GM19240 (cell line): Measurements from ENCODE around the gene WIPF2.

ENCODE experiments used
- DNase-seq: peaks from one replicate; pipeline ENCODE4 v3.0.0; 2011; ENCODE audit warnings: low spot score; ENCODE audit not compliant: insufficient read length

The WIPF2 gene, protein sequence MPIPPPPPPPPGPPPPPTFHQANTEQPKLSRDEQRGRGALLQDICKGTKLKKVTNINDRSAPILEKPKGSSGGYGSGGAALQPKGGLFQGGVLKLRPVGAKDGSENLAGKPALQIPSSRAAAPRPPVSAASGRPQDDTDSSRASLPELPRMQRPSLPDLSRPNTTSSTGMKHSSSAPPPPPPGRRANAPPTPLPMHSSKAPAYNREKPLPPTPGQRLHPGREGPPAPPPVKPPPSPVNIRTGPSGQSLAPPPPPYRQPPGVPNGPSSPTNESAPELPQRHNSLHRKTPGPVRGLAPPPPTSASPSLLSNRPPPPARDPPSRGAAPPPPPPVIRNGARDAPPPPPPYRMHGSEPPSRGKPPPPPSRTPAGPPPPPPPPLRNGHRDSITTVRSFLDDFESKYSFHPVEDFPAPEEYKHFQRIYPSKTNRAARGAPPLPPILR

DNA sequence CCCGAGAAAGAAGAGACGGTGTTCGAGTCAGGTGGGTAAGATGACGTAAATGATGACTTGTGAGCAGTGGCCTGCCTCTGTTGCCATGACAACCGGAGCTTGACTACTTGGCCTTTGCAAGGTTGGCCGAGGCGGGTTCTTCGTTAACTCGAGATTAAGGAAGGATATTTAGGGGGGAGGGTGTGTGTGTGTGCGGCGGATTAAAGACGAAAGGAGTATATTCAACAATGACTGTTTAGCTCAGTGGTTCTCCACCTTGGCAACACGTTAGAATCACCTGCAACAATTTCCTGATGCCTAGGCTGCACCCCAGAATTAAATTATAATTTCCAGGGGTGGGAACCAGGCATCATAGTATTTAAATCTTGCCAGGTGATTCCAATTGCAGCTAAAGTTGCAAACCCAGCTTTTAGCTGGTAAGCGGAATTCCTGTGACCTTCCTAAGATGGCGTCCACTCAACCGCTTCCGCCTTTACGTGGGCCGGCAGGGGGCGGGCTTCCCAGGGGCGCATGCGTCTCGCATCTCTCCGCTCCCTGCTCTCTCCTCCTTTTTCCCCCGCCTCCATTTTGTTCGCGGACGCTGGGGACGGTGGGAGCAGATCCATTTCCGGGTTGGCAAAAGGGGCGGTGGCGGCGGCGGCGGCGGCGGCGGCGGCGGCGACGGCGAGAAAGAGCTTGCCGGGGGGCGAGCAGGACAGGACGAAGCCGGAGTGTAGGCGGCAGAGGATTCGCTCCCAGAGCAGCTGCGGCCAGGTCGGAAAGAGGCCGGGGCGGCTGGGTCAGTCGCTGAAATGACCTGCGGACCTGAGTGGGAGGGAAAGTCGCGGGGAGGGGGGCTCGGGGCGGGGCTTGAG, at the start of gene WIPF2:
Gene WIPF2, plus strand, starts transcription at position 565 of the 854 bp plus-strand sequence. CDS start 37,156 bp downstream, outside the sequence.
- peak; percentile 92 for DNase-seq

DNA sequence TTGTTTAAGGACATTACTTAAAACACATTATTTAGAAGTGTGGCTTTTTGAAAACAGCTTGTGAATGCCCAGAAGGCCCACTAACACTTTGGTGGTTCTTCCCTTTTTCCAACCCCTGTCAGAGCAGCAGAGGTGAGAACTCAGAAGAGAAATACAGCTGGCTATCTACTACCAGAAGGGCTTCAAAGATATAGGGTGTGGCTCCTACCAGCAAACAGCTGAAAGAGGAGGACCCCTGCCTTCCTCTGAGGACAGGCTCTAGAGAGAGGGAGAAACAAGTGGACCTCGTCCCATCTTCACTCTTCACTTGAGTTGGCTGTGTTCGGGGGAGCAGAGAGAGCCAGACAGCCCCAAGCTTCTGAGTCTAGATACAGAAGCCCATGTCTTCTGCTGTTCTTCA, 48.8 kb upstream of the WIPF2 start:
- DNase-seq, result no peak

DNA sequence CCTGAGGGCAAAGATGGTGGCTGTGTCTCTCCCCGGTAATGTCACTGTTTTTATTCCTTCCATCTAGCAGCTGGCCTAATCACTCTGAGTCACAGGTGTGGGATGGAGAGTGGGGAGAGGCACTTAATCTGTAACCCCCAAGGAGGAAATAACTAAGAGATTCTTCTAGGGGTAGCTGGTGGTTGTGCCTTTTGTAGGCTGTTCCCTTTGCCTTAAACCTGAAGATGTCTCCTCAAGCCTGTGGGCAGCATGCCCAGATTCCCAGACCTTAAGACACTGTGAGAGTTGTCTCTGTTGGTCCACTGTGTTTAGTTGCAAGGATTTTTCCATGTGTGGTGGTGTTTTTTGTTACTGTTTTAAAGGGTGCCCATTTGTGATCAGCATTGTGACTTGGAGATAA, 47.4 kb upstream of the WIPF2 start:
- DNase-seq, result no peak

DNA sequence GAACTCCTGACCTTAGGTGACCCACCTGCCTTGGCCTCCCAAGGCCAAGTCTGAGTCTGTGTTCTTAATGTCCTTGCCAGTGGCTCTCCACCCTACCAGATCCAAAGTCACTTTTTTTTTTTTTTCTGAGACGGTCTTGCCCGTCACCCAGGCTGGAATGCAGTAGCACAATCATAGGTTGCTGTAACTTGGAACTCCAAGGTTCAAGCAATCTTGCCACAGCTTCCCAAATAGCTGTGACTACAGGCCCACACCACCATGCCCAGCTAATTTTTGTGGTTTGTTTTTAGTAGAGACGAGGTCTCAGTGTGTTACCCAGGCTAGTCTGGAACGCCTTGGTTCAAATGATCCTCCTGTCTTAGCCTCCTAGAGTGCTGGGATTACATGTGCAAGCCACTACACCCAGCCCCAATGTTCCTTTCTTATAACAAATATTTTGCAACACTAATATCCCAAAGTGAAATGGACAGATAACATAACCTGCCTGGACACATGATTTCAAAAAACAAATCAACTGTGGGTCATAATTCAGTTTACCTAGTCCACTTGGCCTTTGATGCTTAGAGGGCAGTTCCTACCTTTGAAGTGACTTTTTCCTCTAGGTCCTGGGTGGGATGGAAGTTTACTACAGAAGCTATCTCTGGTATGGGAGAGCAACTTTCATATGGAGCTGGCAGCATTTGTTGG, 45.9 kb upstream of the WIPF2 start:
- DNase-seq, result no peak

DNA sequence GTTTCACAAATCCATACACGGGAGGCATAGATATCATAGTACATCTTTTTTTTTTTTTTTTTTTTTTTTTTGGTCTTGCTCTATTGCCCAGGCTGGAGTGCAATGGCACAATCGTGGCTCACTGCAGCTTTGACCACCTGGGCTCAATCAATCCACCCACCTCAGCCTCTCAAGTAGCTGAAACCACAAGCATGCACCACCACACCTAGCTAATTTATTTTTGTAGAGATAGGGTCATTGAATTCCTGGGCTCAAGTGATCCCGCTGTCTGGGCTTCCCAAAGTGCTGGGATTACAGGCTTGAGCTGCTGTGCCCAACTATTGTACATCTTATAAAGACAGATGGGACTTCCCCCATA, 45.3 kb upstream of the WIPF2 start:
- DNase-seq, result no peak

DNA sequence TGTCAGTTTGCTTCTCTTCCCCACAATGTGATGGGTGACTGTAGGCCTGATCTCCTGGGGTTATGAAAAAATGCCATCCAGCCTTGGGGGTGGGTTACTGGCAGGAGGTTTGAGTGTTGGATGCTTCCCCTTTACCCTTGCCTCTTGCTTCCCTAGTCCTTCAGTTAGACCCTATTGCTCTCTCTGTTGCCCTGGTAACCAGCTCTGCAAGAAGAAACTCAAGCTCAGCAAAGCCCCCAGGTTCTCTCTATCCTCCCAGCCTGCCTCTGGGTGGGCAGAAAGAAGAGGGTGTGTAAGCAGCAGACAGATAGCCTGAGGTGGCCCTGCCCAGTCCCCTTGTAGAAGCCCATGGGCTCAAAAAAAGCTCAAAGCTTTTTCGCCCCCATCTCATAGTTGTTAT, 44.6 kb upstream of the WIPF2 start:
- no peak for DNase-seq

DNA sequence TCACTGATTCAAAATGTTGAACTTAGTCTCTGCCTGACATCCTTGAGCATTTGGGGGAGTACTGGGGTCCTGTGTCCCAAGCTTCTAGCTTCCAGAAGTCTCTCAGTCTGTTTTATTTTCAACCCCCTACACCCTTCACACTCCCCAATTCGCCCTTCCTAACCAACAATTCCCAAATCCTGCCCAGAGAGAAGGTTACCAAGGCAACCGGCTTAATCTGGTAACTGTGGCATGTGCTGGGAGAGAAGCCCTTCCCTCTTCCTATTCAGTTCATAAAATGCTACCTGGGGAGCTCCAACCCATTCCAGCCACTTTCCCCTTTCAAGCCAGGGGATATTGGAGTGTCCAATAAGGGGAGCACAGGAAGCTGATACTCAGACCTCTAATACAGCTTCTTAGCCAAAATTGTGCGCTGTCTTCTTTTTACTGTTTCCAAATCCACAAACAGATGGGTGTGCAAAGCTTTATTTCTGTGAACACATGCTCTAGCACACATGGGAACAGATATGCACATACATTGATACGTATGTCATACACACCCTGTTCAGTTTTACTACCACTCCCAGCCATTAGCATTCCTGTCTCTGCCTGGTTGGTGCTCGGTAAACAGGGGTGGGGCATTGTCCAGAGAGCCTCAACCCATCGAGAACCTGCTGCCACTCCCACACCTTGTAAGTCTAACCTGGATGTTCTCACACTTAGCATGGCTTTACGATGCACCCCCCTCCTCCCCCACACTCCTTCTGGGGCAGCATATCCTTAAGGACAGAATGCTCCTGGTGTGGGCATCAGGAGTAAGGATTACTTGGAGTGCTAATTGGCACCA, 43.0 kb upstream of the WIPF2 start:
- DNase-seq, result no peak

DNA sequence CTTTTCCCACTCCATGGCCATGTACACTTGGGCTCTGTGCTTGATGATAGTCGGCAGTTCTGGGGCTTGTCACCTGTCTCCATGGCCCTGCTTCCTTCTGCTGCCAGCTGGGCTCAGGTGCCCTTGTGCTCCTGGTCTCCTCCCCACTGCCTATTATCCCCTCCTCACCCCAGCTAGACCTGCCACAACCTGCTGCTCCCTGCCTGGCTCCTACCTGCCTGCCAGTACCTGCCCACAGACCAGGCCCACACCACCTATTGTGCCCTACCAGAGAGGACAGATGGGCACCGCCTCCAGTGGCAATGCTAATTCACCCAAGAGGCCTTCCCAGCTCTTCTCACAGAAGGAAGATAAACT, 42.4 kb upstream of the WIPF2 start:
- DNase-seq, result no peak

DNA sequence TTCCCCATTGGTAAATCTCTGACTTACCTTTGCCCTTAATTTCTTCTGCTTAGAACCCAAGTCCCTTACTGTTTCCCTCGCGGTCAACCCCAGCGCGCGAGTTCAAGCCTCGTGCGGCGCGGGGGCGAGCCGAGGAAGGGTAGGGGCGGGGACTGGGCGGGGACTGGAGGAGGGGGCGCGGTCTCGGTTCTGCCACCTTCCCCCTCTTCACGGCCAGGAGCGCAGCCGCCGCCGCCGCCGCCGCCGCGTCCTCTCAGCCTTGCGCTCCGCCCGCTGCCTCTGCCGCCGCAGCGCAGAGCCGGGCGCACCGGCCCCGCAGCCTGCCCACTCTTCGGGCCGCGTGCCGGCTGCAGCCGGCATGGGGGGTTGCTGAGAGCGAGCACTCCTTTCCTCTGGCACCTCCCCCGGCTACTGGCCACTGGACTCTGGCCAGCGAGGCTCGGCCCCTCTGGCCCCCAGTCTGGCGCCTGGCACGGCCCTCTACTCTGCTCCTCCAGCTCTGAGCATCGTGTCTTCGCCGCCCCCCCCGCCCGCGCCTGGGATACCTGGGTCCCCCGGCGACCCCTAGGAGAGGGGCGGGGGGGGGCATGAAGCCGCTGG, 41.7 kb upstream of the WIPF2 start, which contains the start of gene RAPGEFL1:
Gene RAPGEFL1, plus strand, starts transcription at position 196 of the 600 bp plus-strand sequence. Its CDS starts 392 bp downstream, at position 588.
- peak; percentile 71 for DNase-seq

DNA sequence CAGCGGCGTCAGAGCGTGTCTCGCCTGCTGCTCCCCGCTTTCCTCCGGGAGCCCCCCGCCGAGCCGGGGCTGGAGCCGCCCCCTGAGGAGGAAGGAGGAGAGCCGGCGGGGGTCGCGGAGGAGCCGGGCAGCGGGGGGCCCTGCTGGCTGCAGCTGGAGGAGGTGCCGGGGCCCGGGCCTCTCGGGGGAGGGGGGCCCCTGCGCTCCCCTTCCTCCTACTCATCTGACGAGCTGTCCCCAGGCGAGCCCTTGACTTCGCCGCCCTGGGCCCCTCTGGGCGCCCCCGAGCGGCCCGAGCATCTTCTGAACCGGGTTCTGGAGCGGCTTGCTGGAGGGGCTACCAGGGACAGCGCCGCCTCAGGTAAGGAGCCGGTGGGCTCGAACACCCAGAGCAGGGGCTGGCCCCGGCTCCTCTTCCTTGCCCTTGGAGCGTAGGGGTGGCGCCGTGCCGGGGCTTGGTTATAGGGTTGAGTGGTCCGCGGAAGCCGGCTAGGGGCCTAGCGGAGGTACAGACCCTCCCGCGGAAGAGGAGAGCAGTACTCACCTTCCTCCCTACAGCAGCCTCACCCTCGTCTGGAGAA, 41.0 kb upstream of the WIPF2 start:
- no peak for DNase-seq

DNA sequence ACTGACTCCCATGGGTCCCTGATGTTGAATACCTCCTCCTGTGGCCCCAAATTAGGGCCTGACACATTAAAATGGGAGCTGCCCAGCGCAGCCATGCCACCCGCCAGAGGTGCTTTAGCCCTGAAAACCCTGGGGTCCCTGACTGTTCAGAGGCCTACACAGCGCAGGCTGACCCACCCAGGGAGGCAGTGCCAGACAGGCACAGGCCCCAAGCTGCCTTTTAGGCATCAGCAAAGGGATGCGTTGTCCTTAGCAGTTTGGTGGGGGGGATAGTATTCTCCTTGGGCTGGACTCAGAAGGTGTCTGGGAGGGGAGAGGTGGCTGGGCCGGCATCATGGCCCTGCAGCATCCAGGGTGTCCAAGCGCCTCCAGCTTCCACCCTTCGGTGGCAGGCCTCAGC, 40.4 kb upstream of the WIPF2 start:
- no peak for DNase-seq

DNA sequence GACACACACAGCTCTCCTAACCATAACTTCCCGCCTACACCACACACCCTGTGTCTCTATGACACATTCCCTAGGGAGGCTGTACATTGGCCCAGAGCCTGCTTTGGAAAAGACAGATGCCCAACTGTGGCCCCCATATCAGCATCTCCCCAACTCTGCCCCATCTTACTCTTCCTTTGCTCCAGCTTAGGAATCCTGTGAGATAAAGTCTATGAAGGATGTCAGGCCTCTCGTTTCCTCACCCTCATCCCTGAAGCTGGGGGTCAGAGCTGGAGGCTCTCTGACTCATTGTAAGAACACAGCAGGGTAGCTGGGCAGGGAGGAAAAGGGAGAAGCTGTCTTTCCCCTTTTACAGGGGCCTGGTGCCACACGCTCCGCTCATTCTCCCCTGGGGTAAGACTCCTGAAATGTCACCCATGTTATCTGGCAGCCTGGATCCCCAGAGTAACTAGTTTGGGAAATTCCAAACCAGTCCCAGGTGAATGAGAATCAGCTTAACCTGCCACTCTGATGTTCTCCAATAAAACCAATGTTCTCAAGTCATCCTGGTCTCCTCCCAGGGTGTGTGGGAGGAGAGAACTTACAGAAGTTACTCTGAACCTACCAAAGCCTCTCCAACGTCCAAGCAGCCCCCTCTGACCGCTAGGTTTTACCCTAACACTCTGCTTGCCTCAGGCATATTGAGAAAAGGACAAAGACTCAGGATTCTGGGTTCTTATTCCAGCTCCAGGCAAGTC, 39.0 kb upstream of the WIPF2 start:
- DNase-seq, result no peak

DNA sequence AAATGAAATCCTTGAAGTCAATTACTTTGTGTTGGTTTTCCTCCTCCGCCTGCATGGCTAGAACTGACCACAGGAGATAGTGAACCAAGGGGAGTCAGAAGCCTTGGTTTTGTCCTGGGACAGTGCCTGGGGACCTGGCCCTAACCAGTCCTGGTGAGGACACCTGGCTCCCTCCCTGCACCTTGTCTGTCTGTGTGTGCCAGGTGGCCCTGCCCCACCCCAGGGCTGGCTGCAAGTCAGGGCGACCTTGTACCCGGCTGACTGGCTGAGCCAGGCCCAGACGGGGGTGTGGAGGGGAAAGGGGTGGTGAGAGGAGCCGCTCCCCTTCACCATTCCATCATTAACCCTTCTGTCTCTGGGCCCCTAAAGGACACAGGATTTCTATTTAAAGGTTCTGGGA, 38.4 kb upstream of the WIPF2 start:
- no peak for DNase-seq

DNA sequence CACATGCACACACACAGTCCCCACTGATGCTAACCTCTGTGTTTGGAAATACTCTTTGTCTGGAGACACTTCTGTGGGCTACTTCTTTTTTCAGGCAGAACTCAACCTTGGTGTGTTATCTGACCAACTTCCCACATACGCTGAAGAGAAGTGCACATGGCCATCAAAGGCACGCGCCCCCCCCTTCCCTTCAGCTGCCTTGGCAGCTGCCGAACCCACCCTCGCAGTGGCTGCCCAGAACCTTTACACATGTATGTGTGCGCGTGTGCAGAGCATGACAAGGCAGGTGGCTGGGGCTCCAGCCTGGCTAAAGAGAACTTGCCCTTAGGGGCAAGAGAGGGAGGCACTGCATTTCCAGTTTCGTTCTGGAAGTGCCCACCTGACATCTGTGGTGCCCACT, 37.9 kb upstream of the WIPF2 start:
- no peak for DNase-seq

DNA sequence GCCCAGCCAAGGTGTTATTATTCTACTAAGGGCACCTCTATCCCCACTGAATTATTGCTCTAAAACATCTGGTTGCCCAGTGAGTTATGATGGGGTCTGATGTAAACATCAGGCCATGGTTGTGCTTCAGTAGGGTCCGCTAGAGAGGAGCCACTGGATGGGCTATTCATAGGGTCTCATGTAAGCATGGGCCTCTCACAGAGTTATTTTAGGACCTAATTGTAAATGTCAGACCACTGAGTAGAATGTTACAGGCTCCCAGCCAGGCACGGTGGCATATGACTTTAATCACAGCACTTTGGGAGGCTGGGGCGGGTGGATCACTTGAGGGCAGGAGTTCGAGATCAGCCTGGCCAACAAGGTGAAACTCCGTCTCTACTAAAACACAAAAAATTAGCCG, 36.5 kb upstream of the WIPF2 start:
- no peak for DNase-seq

DNA sequence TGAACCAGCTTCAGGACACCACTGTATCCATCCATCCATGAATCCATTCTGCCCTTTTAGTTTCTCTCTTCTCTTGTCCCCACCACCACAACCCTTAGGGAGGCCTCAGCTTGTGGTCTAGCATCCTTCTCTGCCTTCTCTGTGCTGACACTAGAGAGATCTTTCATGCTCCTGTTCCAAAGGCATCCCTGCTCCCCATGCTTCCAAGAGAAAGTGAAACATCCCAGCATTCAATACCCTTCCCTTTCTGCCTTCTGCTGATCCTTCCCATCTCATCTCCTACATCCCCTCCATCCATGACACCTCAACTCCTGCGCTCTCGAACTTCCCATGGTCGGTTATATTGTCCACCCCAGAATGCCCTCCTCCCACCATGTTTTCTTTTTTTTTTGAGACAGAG, 31.9 kb upstream of the WIPF2 start:
- DNase-seq, result no peak

DNA sequence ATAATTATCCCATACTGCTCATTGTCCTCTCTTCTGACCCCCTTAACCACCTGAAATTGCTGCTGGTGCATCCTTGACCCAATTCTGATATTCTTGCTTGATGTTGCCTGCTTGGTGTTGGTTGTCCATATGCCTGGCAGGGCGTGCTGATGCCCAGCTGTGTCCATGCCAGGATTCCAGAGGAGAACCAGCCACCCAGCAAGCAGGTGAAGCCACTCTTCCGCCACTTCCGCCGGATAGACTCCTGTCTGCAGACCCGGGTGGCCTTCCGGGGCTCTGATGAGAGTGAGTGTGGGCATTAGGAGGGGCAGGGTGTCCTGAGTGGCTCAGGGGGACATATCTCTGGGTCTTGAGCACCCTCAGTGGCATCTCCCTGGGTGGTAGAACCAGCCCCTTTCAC, 30.4 kb upstream of the WIPF2 start:
- no peak for DNase-seq

DNA sequence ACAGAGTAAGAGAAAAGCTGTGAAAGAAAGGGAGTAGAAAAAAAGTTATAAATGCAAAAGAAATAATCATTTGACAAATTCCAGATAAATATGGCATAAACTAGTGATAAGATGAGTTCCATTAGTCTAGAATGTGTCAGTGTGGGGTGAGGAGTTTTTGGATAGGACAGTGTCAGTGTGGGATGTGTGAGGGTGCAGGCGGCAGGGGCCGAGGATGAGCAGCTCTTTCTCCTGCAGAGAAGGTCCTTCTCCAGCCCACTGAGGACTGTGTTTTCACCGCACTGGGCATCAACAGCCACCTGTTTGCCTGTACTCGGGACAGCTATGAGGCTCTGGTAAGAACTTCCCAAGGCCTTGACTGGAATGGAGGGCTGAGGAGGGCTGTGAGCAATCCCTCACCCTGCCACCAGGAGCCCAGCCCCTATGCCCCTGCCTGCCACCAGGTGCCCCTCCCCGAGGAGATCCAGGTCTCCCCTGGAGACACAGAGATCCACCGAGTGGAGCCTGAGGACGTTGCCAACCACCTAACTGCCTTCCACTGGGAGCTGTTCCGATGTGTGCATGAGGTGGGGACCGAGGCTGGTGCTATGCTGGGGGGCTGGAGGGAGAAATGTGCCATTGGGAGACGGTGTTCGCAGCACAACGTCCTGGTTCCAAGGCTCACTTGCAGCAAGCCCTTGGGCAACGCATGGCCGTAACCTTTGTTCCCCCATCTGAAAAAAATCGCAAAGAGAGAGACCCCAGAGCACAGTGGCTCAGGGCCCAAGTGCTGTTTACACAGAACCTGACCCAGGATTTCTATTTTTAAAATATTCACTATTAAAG, 28.7 kb upstream of the WIPF2 start:
- DNase-seq, result no peak
